ENCODE data around the gene B3GALNT2. TPM values are rescaled to one million over a fixed set of nuclear protein-coding genes. Genes with fewer than 3 reads are reported as not detected.

Gene B3GALNT2
- total and polyA plus RNA-seq, 2 of the 8 experiments (the other 6 are each of a cell fraction or from before 2014, with no cell fraction given), result 15.4 to 39.4 TPM

GRCh38 chr1:235425357-235425756, 78.9 kb downstream of the B3GALNT2 start:
- Histone ChIP-seq H2AFZ (ENCODE audit: low read length) (no peak overlapping the region), H4K8ac (ENCODE audit: extremely low read depth, insufficient read depth, low read length) (no peak overlapping the region; the same call in 1 of the 2 replicates), H3K36me3 (ENCODE audit: control insufficient read depth in 2 of 4, insufficient read depth in 4 of 4, low read length in 3 of 4) (no peaks in the 10 kb centered on the region), H2BK12ac (ENCODE audit: low read depth, low read length) (no peak overlapping the region), H3K56ac (replicated peaks; ENCODE audit: insufficient read length, low read depth, low read length) (no peak overlapping the region), H3K23ac (ENCODE audit: insufficient read length) (no peak overlapping the region), H2BK20ac (ENCODE audit: low read length) (no peak overlapping the region), H4K5ac (ENCODE audit: insufficient read length, low read depth, low read length) (no peak overlapping the region), H3K18ac (ENCODE audit: extremely low read depth, low read length) (no peak overlapping the region), H3K4ac (replicated peaks; ENCODE audit: insufficient read length, low read depth, low read length) (no peak overlapping the region), H3K9ac (replicated peaks in 1 of 4; ENCODE audit: extremely low read depth in 1 of 4, low read depth in 3 of 4, low read length in 3 of 4) (no peak overlapping the region), H3K27ac (ENCODE audit: low read depth, low read length) (no peak overlapping the region), H2BK120ac (replicated peaks; ENCODE audit: low read depth, low read length) (no peak overlapping the region), H3K27me3 (replicated peaks in 1 of 4; ENCODE audit: control insufficient read depth in 3 of 4, extremely low read depth in 1 of 4, insufficient read depth in 3 of 4, low read length in 3 of 4) (no peaks in the 10 kb centered on the region), H3K4me1 (replicated peaks in 1 of 4; ENCODE audit: control insufficient read depth in 3 of 4, insufficient read depth in 4 of 4, low read length in 3 of 4) (no peaks in the 10 kb centered on the region), H3K4me3 (ENCODE audit: extremely low read depth in 1 of 4, insufficient read depth in 2 of 4, low read depth in 3 of 4, low read length in 4 of 4) (no peak overlapping the region), H2BK5ac (ENCODE audit: low read depth, low read length) (no peak overlapping the region; the same call in 1 of the 2 replicates), H2AK5ac (ENCODE audit: low read depth, low read length) (no peak overlapping the region), H3K14ac (ENCODE audit: insufficient read length) (no peak overlapping the region), H3K23me2 (ENCODE audit: low read depth, low read length) (no peaks in the 10 kb centered on the region), H3K4me2 (ENCODE audit: insufficient read depth in 1 of 2, low read depth in 2 of 2, low read length in 2 of 2) (no peak overlapping the region), H3K79me2 (ENCODE audit: control insufficient read depth in 1 of 2, insufficient read depth in 2 of 2, low read length in 2 of 2) (no peaks in the 10 kb centered on the region; a peak in 1 of 4 replicates), H4K20me1 (replicated peaks in 1 of 2; ENCODE audit: control insufficient read depth in 1 of 2, insufficient read depth in 2 of 2, low read length in 2 of 2) (no peaks in the 10 kb centered on the region), H3K79me1 (ENCODE audit: low read depth, low read length) (peaks cover 11% of the 10 kb centered on the region), H2BK15ac (ENCODE audit: low read length) (no peak overlapping the region), H3K9me3 (ENCODE audit: insufficient read depth in 2 of 2, low read depth in 1 of 2, low read length in 1 of 2) (no peaks in the 10 kb centered on the region), H4K91ac (replicated peaks; ENCODE audit: insufficient read length, low read length) (no peak overlapping the region)
- FAIRE-seq (no peak), DNase-seq (ENCODE audit: low read depth in 1 of 2, low spot score in 2 of 2) (no peak)
- POLR2A ChIA-PET (ENCODE audit: partially characterized antibody), result no interaction called here
- 94% methylated on average over 9 of the region's 9 CpGs; no CpG with 5 or more reads in 1 of the 2 experiments for WGBS, 2 experiments (ENCODE audit: extremely low coverage in 1 of 2, insufficient coverage in 1 of 2, insufficient read length in 1 of 2, insufficient replicate concordance in 2 of 2, low coverage in 1 of 2, low lambda C conversion rate in 2 of 2, missing lambda C conversion rate in 1 of 2)
- CTCF ChIA-PET (ENCODE audit: partially characterized antibody), result interaction anchor here (0.6 to 6.5 kb wide), 2 partner anchors 10 to 440 kb away, joined by 3 to 47 read pairs; no protein-coding TSS in a partner anchor
- TF ChIP-seq BACH1 (IDR thresholded peaks at IDR 0.05; ENCODE audit: low read length) (no peak), HDAC2 (IDR thresholded peaks at IDR 0.05; ENCODE audit: borderline replicate concordance in 1 of 2, low read depth in 2 of 2, low read length in 2 of 2) (no peak)

All from H1 (cell line).